GM19328 (cell line): ENCODE data around the gene EPHB4.
"Not testable (repeated sequence)": the region's sequence is repeated elsewhere in the genome, so short reads cannot be mapped to it uniquely, and the experiment has no call there.

Experiments
- ATAC-seq: cut with Tn5 transposase; IDR thresholded peaks from one replicate; pipeline ENCODE4 v1.9.1; 2021; ENCODE audit warnings: mild to moderate bottlenecking, moderate library complexity; ENCODE audit not compliant: unreplicated experiment

Gene EPHB4

GRCh38 chr7:100793806-100794660, 33.3 kb downstream of the EPHB4 start:
- ATAC-seq = no peak

GRCh38 chr7:100791881-100792666, 35.2 kb downstream of the EPHB4 start:
- ATAC-seq = no peak

DNA sequence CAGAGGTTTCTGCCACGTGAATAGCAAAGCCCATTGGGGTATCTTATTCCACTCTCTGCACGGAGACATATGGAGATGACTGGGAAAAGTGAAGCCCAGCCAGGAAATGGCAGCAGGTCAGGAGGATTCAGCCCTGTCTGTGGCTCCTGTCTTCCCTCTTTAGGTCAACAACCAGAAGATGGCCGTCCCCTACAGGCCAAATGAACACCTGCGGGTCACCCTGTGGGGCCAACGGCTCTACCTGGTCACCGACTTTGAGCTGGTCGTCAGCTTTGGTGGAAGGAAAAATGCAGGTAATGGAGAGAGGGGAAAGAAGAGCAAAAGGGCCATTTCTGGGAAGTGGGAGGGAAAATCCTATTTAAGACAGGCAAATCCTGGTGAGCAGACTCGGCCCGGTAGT, 38.3 kb downstream of the EPHB4 start:
- no peak for ATAC-seq

GRCh38 chr7:100786323-100786722, 41.0 kb downstream of the EPHB4 start:
- no peak for ATAC-seq

DNA sequence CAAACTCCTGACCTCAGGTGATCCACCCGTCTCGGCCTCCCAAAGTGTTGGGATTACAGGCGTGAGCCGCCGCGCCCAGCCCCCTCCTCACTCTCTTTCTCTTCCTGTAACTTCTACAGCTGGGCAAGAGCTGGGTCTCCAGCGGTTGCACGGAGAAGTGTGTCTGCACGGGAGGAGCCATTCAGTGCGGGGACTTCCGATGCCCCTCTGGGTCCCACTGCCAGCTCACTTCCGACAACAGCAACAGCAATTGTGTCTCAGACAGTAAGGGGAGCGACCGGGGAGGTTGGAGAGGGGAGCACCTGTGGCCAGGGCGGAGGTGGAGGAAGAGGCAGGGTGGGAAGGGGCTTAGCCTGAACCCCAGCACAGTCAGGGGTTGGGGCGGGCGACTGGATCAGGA, 41.4 kb downstream of the EPHB4 start:
- ATAC-seq = no peak

DNA sequence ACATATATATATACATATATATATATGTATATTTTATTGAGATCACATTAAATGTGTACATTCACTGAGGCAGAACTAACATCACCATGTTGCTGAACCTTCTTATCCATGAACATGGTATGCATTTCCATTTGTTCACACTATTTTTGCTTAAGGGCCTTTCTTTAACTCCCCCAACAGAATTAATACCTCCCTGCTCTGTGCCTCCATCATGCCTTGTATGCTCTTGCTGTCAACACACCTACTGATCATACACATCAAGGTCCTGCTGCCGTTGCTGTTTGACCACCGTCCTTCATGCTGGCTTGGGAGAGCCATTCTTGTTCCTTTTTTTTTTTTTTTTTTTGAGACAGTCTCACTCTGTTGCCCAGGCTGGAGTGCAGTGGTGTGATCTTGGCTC, 43.5 kb downstream of the EPHB4 start:
- no peak for ATAC-seq

- no peak for ATAC-seq
Observed at GRCh38 chr7:100781255-100781654, 46.1 kb downstream of the EPHB4 start.

DNA sequence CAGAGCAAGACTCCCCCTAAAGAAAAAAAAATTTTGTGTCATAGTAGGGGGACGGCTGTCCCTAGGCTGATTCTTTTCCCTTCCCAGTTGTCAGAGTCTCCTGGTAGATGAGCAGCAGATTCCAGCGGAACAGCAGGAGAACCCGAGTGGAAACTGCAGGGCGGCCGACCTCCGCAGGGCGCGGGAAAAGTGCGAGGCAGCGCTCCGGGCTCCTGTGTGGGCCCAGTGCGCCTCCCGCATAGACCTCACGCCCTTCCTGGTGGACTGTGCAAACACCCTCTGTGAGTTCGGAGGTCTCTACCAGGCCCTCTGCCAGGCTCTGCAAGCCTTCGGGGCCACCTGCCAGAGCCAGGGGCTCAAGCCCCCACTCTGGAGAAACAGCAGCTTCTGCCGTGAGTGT, 48.0 kb downstream of the EPHB4 start:
- ATAC-seq = no peak

GRCh38 chr7:100778061-100778621, 49.2 kb downstream of the EPHB4 start:
- no peak for ATAC-seq

DNA sequence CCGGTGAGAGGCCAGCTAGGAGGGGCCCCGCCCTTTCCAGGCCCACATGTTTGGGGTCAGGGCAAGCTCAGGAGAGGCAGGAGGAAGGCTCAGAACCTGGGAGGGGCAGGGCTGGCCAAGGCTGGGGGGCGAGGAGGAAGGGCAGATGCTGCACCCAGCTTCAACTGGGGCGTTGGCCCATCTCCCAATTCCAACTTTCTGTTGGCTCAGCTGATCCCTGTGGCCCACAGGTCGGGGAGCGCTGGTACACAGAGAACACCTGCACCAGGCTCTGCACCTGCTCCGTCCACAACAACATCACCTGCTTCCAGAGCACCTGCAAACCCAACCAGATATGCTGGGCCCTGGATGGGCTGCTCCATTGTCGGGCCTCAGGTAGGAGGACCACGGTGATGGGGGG, 53.8 kb downstream of the EPHB4 start:
- ATAC-seq = no peak

DNA sequence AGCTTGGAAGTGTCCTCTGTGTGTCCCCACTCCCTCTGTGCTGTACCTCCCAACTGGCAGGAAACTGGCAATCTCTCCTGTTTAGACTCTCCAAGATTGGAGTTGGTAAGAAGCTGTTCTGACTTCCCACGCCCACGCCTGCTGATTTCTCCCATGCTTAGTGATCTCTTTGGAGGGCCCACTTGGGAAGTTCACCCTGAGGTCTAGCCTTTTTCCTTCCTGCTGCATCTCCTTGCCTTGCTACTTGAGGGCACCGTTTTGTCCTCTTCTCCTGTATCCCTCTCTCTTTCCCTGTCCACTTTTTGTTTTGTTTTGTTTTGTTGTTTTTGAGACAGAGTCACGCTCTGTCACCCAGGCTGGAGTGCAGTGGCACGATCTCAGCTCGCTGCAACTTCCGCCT, 58.5 kb downstream of the EPHB4 start:
- no peak for ATAC-seq

DNA sequence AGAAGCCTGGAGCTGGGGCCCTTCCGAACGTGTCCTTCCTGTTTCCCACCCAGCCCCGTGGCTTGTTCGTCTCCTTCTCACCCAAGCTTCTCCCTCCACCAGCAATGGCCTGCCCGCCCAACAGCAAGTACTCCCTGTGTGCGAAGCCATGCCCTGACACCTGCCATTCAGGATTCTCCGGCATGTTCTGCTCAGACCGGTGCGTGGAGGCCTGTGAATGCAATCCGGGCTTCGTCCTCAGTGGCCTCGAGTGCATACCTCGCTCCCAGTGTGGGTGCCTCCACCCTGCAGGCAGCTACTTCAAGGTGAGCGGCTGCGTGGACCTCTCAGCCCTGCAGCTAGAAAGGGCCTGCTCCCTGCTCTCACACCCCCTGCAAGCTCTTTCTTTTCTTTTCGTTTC, 62.1 kb downstream of the EPHB4 start:
- no peak for ATAC-seq

DNA sequence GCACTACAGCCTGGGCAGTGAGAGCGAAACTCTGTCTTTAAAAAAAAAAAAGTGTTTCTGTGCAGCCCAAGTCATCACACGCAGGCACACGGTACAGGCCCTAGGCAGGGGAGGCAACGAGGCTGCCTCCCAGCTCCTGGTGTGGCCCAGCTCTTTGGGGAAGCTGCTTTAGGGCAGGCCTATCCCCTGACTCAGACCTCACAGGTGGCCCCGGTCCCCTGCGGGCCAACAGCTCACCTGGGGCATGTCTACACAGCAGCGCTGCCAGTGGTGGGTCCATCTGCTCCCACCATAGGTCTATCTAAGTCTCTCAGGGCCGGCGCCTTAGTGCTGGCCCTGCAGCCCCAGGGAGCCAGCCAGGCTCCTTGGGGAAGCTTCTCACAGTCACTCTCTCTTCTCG, 62.5 kb downstream of the EPHB4 start:
- ATAC-seq = no peak

DNA sequence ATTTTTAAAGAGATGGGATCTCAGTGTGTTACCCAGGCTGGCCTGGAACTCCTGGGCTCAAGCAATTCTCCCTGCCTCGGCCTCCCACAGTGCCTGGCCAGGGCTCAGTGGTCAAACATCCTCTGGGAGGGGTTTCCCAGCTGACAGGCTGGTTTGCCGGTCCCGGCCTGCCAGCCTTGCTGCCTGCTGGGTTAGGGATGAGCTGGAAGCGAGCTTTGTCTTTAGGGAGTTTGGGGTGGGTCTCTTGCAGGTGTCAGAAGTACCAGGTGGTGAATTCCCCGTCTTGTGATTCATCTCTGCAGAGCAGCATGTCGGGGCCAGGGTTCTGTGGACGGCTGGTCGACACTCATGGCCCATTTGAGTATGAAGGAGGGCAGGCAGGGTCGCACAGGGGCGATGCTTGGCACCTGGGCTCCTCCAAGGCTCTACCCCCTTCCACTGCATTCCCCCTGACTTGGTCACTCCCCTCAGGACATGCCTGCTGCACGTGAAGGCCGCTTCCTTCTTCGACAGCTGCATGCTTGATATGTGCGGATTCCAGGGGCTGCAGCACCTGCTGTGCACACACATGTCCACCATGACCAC, 63.7 kb downstream of the EPHB4 start:
- ATAC-seq = no peak

GRCh38 chr7:100762841-100763240, 64.5 kb downstream of the EPHB4 start:
- ATAC-seq = not testable (repeated sequence)

DNA sequence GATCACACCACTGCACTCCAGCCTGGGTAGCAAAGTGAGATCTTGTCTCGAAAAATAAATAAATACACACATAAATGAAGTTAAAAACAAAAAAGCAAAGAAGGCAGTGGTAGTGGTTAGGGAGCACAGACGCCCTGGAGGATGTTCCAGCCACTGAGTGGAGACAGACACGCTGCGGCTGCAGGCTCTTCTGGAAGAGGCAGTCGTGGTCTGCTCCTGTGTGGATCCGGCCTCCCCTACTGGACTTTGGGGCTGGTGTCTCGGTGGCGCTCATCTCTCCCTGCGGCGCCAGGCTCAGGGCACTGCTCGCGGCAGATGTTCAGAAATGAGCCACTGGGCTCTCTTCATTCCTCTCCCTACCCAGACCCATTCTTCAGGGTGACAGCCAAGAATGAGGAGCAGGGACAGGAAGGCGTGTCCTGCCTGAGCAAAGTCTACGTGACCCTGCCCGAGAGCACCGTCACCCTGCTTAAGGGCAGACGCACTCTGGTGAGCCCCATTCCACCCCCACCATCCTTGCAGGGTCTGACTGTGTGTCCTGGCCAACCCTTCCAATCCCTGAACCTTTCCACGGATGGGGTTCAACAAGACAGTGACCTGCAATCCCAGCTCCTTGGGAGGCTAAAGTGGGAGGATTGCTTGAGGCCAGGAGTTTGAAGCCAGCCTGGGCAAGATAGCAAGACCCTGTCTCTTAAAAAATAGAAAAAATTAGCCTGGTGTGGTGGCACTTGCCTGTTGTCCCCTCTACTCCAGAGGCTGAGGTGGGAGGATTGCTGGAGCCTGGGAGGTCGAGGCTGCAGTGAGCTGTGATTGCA, 67.8 kb downstream of the EPHB4 start:
- ATAC-seq = no peak

GRCh38 chr7:100753750-100754149, 73.6 kb downstream of the EPHB4 start:
- ATAC-seq = no peak

GRCh38 chr7:100752994-100753393, 74.3 kb downstream of the EPHB4 start:
- no peak for ATAC-seq
